Fibroblast of pulmonary artery (primary cell): ENCODE data around the gene EXTL2.
A peak's percentile ranks its signal among the peaks of the same experiment; 100 is the strongest.

Experiments used
- DNase-seq: peaks from one replicate; pipeline ENCODE4 v3.0.0-alpha.2; 2010; ENCODE audit warnings: low read depth
- H3K4me3 ChIP-seq: replicated peaks from 2 replicates; pipeline ENCODE4 v1.5.1; 2011; ENCODE audit warnings: low read depth, mild to moderate bottlenecking, control low read depth, low read length, moderate library complexity
- TF ChIP-seq, protein P1 (sequence below): IDR thresholded peaks from 2 replicates; pipeline ENCODE4 v1.5.1; 2011; ENCODE audit warnings: mild to moderate bottlenecking, control low read depth, low read length, inconsistent platforms; ENCODE audit errors: missing control alignments

Gene EXTL2

DNA sequence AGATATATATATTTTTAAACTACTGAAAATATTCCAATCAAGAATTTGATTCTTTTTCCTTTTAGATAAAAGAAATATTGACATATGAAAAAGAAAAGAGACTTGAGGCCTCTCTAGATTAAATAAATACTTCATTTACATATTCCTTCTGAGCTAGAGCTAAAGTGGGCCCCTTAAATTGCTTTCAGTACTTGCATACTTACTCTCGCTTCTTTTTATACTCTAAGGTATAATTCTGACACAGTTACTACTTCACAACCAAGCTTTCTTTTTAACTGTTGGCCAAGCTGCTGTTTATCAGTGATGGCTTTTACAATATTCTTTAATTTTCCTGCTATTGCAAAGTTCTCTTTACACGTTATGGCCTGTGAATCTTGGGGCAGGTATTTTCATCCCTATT is 24.6 kb downstream of the EXTL2 start:
- no peak overlapping the region for H3K4me3 ChIP-seq
- TF ChIP-seq, protein P1, sequence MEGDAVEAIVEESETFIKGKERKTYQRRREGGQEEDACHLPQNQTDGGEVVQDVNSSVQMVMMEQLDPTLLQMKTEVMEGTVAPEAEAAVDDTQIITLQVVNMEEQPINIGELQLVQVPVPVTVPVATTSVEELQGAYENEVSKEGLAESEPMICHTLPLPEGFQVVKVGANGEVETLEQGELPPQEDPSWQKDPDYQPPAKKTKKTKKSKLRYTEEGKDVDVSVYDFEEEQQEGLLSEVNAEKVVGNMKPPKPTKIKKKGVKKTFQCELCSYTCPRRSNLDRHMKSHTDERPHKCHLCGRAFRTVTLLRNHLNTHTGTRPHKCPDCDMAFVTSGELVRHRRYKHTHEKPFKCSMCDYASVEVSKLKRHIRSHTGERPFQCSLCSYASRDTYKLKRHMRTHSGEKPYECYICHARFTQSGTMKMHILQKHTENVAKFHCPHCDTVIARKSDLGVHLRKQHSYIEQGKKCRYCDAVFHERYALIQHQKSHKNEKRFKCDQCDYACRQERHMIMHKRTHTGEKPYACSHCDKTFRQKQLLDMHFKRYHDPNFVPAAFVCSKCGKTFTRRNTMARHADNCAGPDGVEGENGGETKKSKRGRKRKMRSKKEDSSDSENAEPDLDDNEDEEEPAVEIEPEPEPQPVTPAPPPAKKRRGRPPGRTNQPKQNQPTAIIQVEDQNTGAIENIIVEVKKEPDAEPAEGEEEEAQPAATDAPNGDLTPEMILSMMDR: no peak
- no peak for DNase-seq

DNA sequence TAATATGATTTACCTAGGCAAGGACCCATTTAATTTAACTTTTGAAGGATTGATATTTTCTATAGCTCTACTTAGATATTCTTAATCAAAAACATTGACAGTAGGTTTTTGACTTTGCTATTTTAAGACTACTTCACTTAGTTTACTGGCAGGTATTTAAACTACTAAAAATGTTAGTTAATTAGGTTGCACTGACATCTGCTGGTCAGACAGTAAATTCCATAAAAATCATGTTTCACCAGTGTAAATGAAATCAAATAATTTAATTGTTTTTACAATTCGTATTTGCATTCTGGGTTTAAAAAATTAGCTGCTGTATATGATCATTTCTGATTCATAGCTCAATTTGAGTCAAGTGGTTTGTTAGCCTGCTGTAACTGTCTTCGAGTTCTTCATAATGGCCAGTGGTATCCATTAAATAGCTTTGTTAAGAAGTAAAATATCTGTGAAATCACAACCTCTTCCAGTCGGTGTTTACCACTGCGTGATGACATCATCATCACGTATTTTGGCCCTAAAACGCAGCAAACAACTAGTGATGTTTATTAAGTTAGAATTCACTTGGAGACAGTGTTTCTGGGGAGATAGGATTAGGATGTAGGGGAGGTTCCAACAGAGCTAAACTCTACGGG is 26.2 kb downstream of the EXTL2 start:
- TF ChIP-seq, protein P1: peak; percentile 58
- peak; percentile 78 for DNase-seq
- H3K4me3 ChIP-seq: no peak overlapping the region

DNA sequence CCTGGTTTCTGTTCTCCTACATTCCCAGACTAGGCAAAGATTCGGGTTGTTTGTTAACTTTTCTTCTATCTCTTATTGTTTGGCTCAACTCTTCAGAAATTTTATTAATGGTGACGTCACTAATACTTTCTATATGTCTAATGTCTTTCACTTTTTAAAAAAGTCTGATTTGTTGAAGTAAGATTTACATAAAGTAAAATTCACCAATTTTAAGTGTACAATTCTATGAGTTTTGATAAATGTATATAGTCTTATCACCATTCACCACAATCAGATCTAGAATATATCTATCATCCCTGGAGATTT is 27.8 kb downstream of the EXTL2 start:
- TF ChIP-seq, protein P1: no peak
- DNase-seq: no peak
- H3K4me3 ChIP-seq: no peak overlapping the region

DNA sequence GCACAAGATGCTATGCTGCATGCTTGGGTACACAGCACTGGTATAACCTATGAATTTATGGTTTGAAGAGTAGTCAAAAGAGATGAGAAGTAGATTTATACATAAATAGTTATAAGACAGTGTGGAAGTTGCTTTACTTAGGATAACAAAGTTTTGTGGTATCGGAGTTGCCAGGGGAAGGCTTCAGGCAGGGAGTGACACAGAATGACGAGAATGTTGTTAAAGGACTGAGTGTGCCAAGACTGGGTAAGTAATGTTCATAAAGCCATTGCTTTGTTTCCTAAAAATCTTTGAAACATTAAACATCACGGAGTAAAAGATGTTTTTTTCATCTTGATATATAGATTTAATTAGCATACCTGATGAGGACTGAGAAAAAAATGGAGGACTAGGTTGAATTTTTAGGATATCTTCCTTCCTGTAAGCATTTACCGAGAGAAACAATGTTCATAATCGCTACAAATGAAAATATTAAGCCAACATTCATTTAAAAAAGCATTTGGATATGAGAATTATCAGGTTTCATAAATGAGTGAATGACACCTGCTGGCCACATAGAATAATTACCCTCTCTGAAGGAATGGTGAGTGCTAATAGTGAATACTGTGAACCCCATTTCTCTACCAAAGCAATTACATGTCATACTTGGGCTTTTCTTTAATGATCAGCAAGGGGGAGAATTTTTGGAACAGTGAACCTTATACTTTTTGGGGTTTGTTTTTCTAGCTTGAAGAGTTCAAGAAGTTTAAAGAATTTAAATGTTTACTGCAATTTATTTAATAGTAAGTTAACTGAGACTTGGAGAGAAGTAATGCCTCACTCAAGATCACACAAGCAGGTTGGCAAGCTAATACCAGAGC is 28.4 kb downstream of the EXTL2 start:
- peak; percentile 83 for DNase-seq
- TF ChIP-seq, protein P1: peak; percentile 53

DNA sequence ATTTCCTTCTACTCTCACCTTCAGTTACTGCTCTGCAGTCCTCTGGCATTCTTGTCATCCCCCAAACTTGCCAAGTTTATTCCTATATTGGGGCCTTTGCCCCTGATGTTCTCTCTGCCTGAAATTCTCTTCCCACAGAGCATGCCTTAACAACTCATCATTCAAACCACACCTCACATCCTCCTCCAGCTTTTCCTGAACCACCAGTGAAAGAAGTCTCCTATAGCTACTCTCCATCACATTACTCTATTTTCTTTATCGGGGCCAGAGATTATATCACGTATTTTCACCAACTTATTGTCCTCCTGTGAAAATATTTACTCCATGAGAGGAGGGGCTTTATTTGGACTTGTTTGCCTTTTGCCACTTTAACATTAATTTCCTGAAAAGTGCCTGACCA is 32.1 kb downstream of the EXTL2 start:
- TF ChIP-seq, protein P1: no peak
- H3K4me3 ChIP-seq: no peak overlapping the region
- peak; percentile 70 for DNase-seq

More for the DNA sequence above, 28.4 kb downstream of the EXTL2 start:
- H3K4me3 ChIP-seq: no peak overlapping the region

DNA sequence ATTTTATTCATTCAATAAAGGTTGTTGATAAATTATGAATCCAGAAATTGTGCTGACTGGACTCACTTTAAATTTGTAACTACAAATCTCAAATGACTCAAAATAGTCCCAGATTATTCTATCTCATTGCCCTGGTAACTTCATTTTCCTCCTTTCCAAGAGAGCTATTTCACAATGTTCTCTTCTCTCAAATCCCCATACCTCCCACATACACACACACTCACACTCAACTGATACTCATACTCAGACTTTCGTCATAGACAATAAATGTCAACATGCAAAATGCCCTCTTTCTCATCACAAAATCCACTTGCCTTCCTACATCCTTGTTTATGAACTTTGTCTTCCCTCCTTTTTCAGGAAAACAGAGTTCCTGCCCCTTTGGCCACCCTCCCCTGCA is 33.3 kb downstream of the EXTL2 start:
- H3K4me3 ChIP-seq: no peak overlapping the region
- TF ChIP-seq, protein P1: no peak
- peak; percentile 90 for DNase-seq
